Measurements from ENCODE around the gene ELOVL3.
A peak's percentile ranks its signal among the peaks of the same experiment; 100 is the strongest.

- no peak for TF ChIP-seq CTCF (IDR thresholded peaks at IDR 0.05)
- peak in 1 of 2 donors; percentile 18 for TF ChIP-seq EP300 (IDR thresholded peaks at IDR 0.05)
- TF ChIP-seq POLR2A (IDR thresholded peaks at IDR 0.05), result no peak
Observed at GRCh38 chr10:102227050-102227449, 951 bp downstream of the ELOVL3 start.
